ENCODE data around the gene ZNF446.

The ZNF446 gene

DNA sequence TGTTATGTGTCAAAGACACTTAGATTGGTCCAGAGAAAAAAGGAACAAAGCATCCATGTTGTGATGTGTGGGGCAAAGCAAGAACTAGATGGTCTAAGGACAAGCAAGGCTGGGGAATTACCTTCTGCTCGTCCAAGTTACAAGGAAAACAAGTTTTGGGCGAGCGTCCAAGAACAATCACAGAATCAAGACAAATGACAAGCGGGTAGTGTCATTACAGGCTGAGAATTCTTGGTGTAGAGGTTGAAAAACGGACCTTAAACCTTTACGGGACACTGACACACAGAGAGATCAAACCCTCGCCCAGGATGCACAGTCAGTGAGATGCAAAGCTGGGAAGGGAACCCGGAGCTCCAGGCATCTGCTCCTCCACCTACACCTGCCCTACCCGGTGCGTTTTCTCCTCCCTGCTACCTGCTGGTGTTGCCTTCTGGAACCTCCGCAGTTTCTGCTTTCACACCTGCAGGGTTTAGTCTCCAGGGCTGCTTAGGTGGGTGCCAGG lies 25.2 kb upstream of the ZNF446 start:
- H3K4me3 ChIP-seq (ENCODE audit: low read depth, low read length): peak overlapping the region; percentile 80
- TF ChIP-seq, protein P1, sequence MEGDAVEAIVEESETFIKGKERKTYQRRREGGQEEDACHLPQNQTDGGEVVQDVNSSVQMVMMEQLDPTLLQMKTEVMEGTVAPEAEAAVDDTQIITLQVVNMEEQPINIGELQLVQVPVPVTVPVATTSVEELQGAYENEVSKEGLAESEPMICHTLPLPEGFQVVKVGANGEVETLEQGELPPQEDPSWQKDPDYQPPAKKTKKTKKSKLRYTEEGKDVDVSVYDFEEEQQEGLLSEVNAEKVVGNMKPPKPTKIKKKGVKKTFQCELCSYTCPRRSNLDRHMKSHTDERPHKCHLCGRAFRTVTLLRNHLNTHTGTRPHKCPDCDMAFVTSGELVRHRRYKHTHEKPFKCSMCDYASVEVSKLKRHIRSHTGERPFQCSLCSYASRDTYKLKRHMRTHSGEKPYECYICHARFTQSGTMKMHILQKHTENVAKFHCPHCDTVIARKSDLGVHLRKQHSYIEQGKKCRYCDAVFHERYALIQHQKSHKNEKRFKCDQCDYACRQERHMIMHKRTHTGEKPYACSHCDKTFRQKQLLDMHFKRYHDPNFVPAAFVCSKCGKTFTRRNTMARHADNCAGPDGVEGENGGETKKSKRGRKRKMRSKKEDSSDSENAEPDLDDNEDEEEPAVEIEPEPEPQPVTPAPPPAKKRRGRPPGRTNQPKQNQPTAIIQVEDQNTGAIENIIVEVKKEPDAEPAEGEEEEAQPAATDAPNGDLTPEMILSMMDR (IDR thresholded peaks at IDR 0.05; ENCODE audit: low read depth, low read length, missing control alignments): no peak
- no peak for DNase-seq (ENCODE audit: low read depth)
- in situ Hi-C loops (cut with HindIII; ENCODE audit: low sequenced_read_pairs): no loop called here

DNA sequence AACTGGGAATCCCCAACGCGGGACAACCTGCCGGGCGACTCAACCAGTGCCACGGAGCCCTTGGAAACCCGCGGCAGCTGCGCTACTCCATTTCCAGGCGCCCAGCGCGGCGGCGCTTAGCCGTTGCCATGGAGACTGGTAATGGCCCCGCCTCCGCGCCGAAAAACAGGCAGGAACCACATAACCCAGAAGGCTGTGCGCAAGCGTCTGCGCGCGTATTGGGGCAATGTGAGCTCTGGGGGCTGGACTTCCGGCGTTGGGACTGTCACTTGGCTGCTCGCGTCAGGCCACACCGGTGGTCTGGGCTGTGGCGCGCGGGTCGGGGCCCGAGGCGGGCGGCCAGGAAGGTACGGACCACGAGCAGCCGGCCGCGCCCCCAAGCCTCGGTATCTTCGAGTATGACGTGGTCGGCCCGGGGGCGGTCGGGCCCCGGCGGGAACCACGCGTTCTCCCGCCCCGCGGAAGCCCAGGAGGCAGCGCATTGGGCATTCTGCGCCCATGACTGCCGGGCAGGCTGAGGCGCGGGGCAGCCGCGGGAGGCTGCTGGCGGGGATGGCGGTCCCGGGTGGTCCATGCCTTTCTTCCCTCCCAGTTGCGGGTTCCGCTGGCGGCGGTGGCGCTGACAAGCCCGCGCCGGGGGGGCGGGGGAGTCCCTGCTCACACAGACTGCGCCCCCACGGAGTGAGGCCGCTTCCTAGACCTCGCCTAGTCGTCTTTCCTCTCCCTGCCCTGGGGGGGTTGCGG lies 24.6 kb upstream of the ZNF446 start, which contains the start of gene ZNF324B:
ZNF324B (plus strand) TSS at position 265 of the 744 bp plus-strand sequence. CDS start 2,080 bp downstream, outside the sequence.
- peak within 1 kb of the TSS; percentile 80 for H3K4me3 ChIP-seq (ENCODE audit: low read depth, low read length)
- peak; percentile 78 for DNase-seq (ENCODE audit: low read depth)
- TF ChIP-seq, protein P1 (IDR thresholded peaks at IDR 0.05; ENCODE audit: low read depth, low read length, missing control alignments): no peak
- in situ Hi-C loops (cut with HindIII; ENCODE audit: low sequenced_read_pairs): no loop called here

DNA sequence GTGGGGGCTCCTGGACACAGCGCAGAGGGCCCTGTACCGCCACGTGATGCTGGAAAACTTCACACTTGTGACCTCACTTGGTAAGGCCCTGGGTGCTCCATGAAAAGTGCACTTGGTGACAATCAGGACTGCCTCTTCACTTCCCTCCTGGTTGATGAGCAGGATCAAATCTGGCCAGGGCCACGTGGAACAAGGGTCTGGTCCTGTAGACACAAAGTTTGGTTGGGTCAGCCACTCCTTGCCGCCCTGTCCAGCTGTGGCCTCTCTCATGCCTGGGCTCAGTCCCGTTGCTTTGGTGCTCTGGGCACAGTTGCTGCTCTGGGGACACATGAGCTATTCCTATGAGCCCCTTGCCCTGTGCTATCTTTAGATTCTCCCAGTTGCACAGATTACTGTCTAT lies 22.4 kb upstream of the ZNF446 start:
- no peak for DNase-seq (ENCODE audit: low read depth)
- TF ChIP-seq, protein P1 (IDR thresholded peaks at IDR 0.05; ENCODE audit: low read depth, low read length, missing control alignments): no peak
- in situ Hi-C loops (cut with HindIII; ENCODE audit: low sequenced_read_pairs): no loop called here
- H3K4me3 ChIP-seq (ENCODE audit: low read depth, low read length): no peak overlapping the region

DNA sequence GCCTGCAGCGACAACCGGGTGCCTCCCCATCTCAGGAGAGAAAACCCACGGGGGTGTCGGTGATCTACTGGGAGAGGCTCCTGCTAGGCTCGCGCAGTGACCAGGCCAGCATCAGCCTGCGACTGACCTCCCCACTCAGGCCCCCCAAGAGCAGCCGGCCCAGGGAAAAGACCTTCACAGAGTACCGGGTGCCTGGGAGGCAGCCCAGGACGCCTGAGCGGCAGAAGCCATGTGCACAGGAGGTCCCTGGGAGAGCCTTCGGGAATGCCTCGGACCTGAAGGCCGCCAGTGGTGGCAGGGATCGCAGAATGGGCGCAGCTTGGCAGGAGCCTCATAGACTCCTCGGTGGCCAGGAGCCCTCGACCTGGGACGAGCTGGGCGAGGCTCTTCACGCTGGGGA lies 20.8 kb upstream of the ZNF446 start:
- in situ Hi-C loops (cut with HindIII; ENCODE audit: low sequenced_read_pairs): no loop called here
- no peak for DNase-seq (ENCODE audit: low read depth)
- H3K4me3 ChIP-seq (ENCODE audit: low read depth, low read length): no peak overlapping the region
- TF ChIP-seq, protein P1 (IDR thresholded peaks at IDR 0.05; ENCODE audit: low read depth, low read length, missing control alignments): no peak

DNA sequence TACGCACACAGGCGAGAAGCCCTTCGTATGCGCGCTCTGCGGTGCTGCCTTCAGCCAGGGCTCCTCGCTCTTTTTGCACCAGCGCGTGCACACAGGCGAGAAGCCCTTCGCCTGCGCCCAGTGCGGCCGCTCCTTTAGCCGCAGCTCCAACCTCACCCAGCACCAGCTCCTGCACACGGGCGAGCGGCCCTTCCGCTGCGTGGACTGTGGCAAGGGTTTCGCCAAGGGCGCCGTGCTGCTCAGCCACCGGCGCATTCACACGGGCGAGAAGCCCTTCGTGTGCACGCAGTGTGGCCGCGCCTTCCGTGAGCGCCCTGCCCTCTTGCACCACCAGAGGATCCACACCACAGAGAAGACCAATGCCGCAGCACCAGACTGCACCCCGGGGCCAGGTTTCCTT lies 20.0 kb upstream of the ZNF446 start:
- DNase-seq (ENCODE audit: low read depth): no peak
- in situ Hi-C loops (cut with HindIII; ENCODE audit: low sequenced_read_pairs): no loop called here
- TF ChIP-seq, protein P1 (IDR thresholded peaks at IDR 0.05; ENCODE audit: low read depth, low read length, missing control alignments): no peak
- H3K4me3 ChIP-seq (ENCODE audit: low read depth, low read length): no peak overlapping the region

DNA sequence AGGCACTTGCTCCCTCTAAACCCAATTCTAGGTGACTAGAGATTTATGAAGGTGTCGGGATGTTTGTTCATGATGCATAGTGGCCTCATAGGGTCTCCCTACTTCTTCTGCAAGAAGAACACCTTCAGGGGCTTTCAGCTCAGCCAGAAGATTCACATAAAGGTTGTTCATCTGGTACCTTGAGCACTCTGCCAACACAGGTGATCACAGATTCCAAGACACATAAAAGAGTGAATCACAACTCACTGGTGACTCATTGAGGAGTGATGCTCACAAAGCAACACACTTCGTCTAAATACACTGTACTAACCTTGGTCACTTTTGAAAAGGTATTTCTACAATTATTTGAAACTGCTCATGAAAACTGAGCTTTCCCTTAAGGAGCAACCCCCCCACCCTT lies 16.1 kb upstream of the ZNF446 start:
- TF ChIP-seq, protein P1 (IDR thresholded peaks at IDR 0.05; ENCODE audit: low read depth, low read length, missing control alignments): no peak

More for the DNA sequence above, 16.1 kb upstream of the ZNF446 start:
- H3K4me3 ChIP-seq (ENCODE audit: low read depth, low read length): no peak overlapping the region
- no peak for DNase-seq (ENCODE audit: low read depth)
- in situ Hi-C loops (cut with HindIII; ENCODE audit: low sequenced_read_pairs): no loop called here

Data from astrocyte of the cerebellum (primary cell).